Right lobe of liver (tissue), 6 donors: ENCODE measurements around the gene SRP19. TPM values are rescaled to one million over a fixed set of nuclear protein-coding genes. Genes with fewer than 3 reads are reported as not detected.

Experiments used
- ATAC-seq, 4 donors: fragments of 200-7000 bp; cut with Tn5 transposase; one replicate each; pipeline ENCODE4 v1.9.1; 2020; ENCODE audit warnings: mild to moderate bottlenecking in 4 of 4, moderate library complexity in 4 of 4
- DNase-seq, 3 donors: peaks; one replicate each; pipeline ENCODE4 v3.0.0-alpha.2; 2020
- H3K27ac ChIP-seq, 3 donors: fragments of 200-600 bp; one replicate each; pipeline ENCODE4 v1.8.0; 2022
- H3K27me3 ChIP-seq, 2 donors: fragments of 200-600 bp; one replicate each; pipeline ENCODE4 v1.8.0; 2022
- H3K36me3 ChIP-seq, 4 donors: fragments of 200-600 bp; sonication (generic) in 1 of 4; one replicate each; pipeline versions ENCODE4 v1.5.1 to v1.8.0; 2017 to 2022; ENCODE audit warnings: control low read depth in 1 of 4
- H3K4me1 ChIP-seq, 4 donors: fragments of 200-600 bp; sonication (generic) in 1 of 4; one replicate each; pipeline versions ENCODE4 v1.5.1 to v1.8.0; 2017 to 2022; ENCODE audit warnings: control low read depth in 1 of 4
- H3K4me3 ChIP-seq, 3 donors: fragments of 200-600 bp; one replicate each; pipeline ENCODE4 v1.8.0; 2022
- H3K9me3 ChIP-seq, 4 donors: fragments of 200-600 bp; sonication (generic) in 1 of 4; one replicate each; pipeline versions ENCODE4 v1.5.1 to v1.8.0; 2017 to 2022; ENCODE audit warnings: control low read depth in 1 of 4
- CTCF ChIP-seq, 4 donors: fragments of 200-600 bp in 3 of 4; fragments of 450-650 bp in 1 of 4; IDR thresholded peaks; one replicate each; pipeline versions ENCODE4 v1.5.1 to v1.8.0; 2016 to 2022; ENCODE audit warnings: antibody characterized with exemption in 4 of 4, mild to moderate bottlenecking in 2 of 4
- POLR2A ChIP-seq: fragments of 450-650 bp; IDR thresholded peaks from one replicate; pipeline ENCODE4 v1.6.1; 2017; ENCODE audit warnings: antibody characterized with exemption, mild to moderate bottlenecking
- WGBS: methylation state at CpG from one replicate; pipeline ENCODE4 v1.1.6; 2018; ENCODE audit warnings: low coverage, low lambda C conversion rate; ENCODE audit not compliant: insufficient coverage; ENCODE audit errors: missing lambda C conversion rate; 5-methylcytosine and 5-hydroxymethylcytosine counted together
- intact Hi-C, 2 donors: fragments of 100-400 bp; cut with DNase I; formaldehyde crosslinking; loops; one replicate each; pipeline versions ENCODE4 v1.11.2 to v1.14.1; 2022
- total RNA-seq, 6 experiments: library from RNA; depleted of rRNA in 2 of 6; stranded (reverse); fragments of >200 nt in 2 of 6; fragmentation: NEBNext Ultra II Directional in 3 of 6; extraction: Animal tissue kit (Norgen Biotek cat#: 25700) in 3 of 6; gene quantifications; one replicate each; pipeline versions ENCODE4 v1.1.0 to v1.2.4, GENCODE V29; 2016 to 2023
- donor health status: DM: no; HTN: yes; CAD: no.
- donor health status: DM: no; HTN: no; CAD: no.
- donor health status: DM: no; HTN: no; CAD: no.
- donor health status: DM: no; HTN: yes; CAD: no.
- donor health status: DM: no; HTN: yes; CAD: no.

Gene SRP19
- total RNA-seq, 6 experiments from 2014 or later, result 17.0 to 63.4 (median 23.3) TPM

GRCh38 chr5:112862085-112862484, 998 bp downstream of the SRP19 start:
- Histone ChIP-seq H3K9me3 (no peaks in the 10 kb centered on the region), H3K36me3 (peaks cover 0 to 31% (median 7%) of the 10 kb centered on the region in 4 donors), H3K27me3 (no peaks in the 10 kb centered on the region), H3K4me3 (peak overlapping the region; percentile 86 to 97 (median 94)), H3K4me1 (peaks cover 0 to 24% (median 0%) of the 10 kb centered on the region in 4 donors), H3K27ac (no peak overlapping the region)
- ATAC-seq (no peak), DNase-seq (no peak)
- intact Hi-C loops, result no loop called here
- WGBS, result 42% methylated on average over 6 of the region's 9 CpGs
- TF ChIP-seq POLR2A, result no peak
- TF ChIP-seq CTCF (IDR thresholded peaks at IDR 0.05), result no peak

- intact Hi-C loops, result no loop called here
- H3K4me3 ChIP-seq, result no peak overlapping the region
- DNase-seq (peak in 2 of 3 donors; percentile 43 to 67), ATAC-seq (peak; percentile 29 to 61 (median 40))
- peaks cover 0 to 43% (median 14%) of the 10 kb centered on the region in 4 donors for H3K36me3 ChIP-seq
- H3K27ac ChIP-seq, result no peak overlapping the region
- H3K27me3 ChIP-seq, result no peaks in the 10 kb centered on the region
- peaks cover 0 to 24% (median 0%) of the 10 kb centered on the region in 4 donors for H3K4me1 ChIP-seq
- no peak for TF ChIP-seq CTCF (IDR thresholded peaks at IDR 0.05)
- TF ChIP-seq POLR2A, result no peak
- 48% methylated on average over 4 of the region's 4 CpGs for whole genome bisulfite sequencing
- H3K9me3 ChIP-seq, result no peaks in the 10 kb centered on the region
Observed at GRCh38 chr5:112863549-112863948, 2.5 kb downstream of the SRP19 start.

GRCh38 chr5:112865128-112865527, 4.0 kb downstream of the SRP19 start:
- intact Hi-C loops, result no loop called here
- ATAC-seq (no peak), DNase-seq (no peak)
- WGBS, result 94% methylated on average over 3 of the region's 3 CpGs
- TF ChIP-seq CTCF (IDR thresholded peaks at IDR 0.05) (no peak), POLR2A (no peak)
- no peak overlapping the region for H3K4me3 ChIP-seq
- peaks cover 0 to 24% (median 0%) of the 10 kb centered on the region in 4 donors for H3K4me1 ChIP-seq
- peaks cover 2 to 57% (median 14%) of the 10 kb centered on the region in 4 donors for H3K36me3 ChIP-seq
- no peaks in the 10 kb centered on the region for H3K9me3 ChIP-seq
- H3K27ac ChIP-seq, result no peak overlapping the region
- no peaks in the 10 kb centered on the region for H3K27me3 ChIP-seq

GRCh38 chr5:112866739-112867138, 5.7 kb downstream of the SRP19 start:
- WGBS, result 80% methylated on average over 2 of the region's 2 CpGs
- H3K36me3 ChIP-seq, result peaks cover 2 to 64% (median 14%) of the 10 kb centered on the region in 4 donors

More at GRCh38 chr5:112866739-112867138, 5.7 kb downstream of the SRP19 start:
- Histone ChIP-seq H3K27ac (no peak overlapping the region), H3K27me3 (no peaks in the 10 kb centered on the region), H3K4me1 (peaks cover 0 to 18% (median 0%) of the 10 kb centered on the region in 4 donors), H3K4me3 (no peak overlapping the region), H3K9me3 (no peaks in the 10 kb centered on the region)
- DNase-seq (no peak), ATAC-seq (no peak)
- TF ChIP-seq POLR2A (no peak), CTCF (IDR thresholded peaks at IDR 0.05) (no peak)
- intact Hi-C loops, result no loop called here
